GM21825 (cell line): ENCODE data around the gene CD2.

Source experiments
- ATAC-seq: cut with Tn5 transposase; IDR thresholded peaks from one replicate; pipeline ENCODE4 v1.9.1; 2021; ENCODE audit warnings: mild to moderate bottlenecking, moderate library complexity; ENCODE audit not compliant: unreplicated experiment

Gene CD2

GRCh38 chr1:116775116-116775752 is 21.0 kb downstream of the CD2 start:
- ATAC-seq: no peak

- no peak for ATAC-seq
These were observed 23.9 kb downstream of the CD2 start for GRCh38 chr1:116777831-116778830.

GRCh38 chr1:116781034-116781433 is 26.8 kb downstream of the CD2 start:
- ATAC-seq: no peak

- ATAC-seq: no peak
These were observed 30.8 kb downstream of the CD2 start for GRCh38 chr1:116785006-116785405.

- ATAC-seq: no peak
These were observed 31.8 kb downstream of the CD2 start for GRCh38 chr1:116786049-116786448.

GRCh38 chr1:116791727-116792126 is 37.5 kb downstream of the CD2 start:
- no peak for ATAC-seq

GRCh38 chr1:116793357-116793935 is 39.2 kb downstream of the CD2 start:
- no peak for ATAC-seq

GRCh38 chr1:116794371-116794770 is 40.1 kb downstream of the CD2 start:
- no peak for ATAC-seq

GRCh38 chr1:116794804-116795481 is 40.7 kb downstream of the CD2 start:
- ATAC-seq: peak; percentile 88

GRCh38 chr1:116795482-116795829 is 41.2 kb downstream of the CD2 start:
- ATAC-seq: no peak

- ATAC-seq: no peak
These were observed 50.5 kb downstream of the CD2 start for GRCh38 chr1:116804736-116805135.

GRCh38 chr1:116805398-116805797 is 51.2 kb downstream of the CD2 start:
- no peak for ATAC-seq

GRCh38 chr1:116806245-116806644 is 52.0 kb downstream of the CD2 start:
- peak; percentile 58 for ATAC-seq

- ATAC-seq: no peak
These were observed 52.4 kb downstream of the CD2 start for GRCh38 chr1:116806671-116807070.

- ATAC-seq: no peak
These were observed 53.4 kb downstream of the CD2 start for GRCh38 chr1:116807394-116808199.

- no peak for ATAC-seq
These were observed 54.1 kb downstream of the CD2 start for GRCh38 chr1:116808200-116808847.

GRCh38 chr1:116808848-116809508 is 54.7 kb downstream of the CD2 start:
- ATAC-seq: no peak

GRCh38 chr1:116811321-116811720 is 57.1 kb downstream of the CD2 start:
- no peak for ATAC-seq

- ATAC-seq: no peak
These were observed 60.9 kb downstream of the CD2 start for GRCh38 chr1:116814926-116815723.
